A549 (cell line): Measurements from ENCODE around the gene XPO1.

ENCODE experiments used
- HDAC2 ChIP-seq: fragments of 200-600 bp; sonication (generic); IDR thresholded peaks from 2 replicates; pipeline ENCODE4 v1.6.1; 2016
- JUNB ChIP-seq: fragments of >200 bp; sonication (Bioruptor Twin); formaldehyde crosslinking; IDR thresholded peaks from 2 replicates; pipeline ENCODE4 v1.6.1; 2016
- POLR2A ChIP-seq: IDR thresholded peaks from 2 replicates; pipeline ENCODE4 v1.6.1; 2012; ENCODE audit warnings: mild to moderate bottlenecking, low read length
- RNF2 ChIP-seq: fragments of 200-600 bp; sonication (generic); IDR thresholded peaks from 2 replicates; pipeline ENCODE4 v1.6.1; 2016; ENCODE audit warnings: low read depth, mild to moderate bottlenecking, antibody characterized with exemption, moderate library complexity, borderline replicate concordance
- TF ChIP-seq, protein P1 (sequence below): fragments of >200 bp; sonication (Bioruptor Twin); formaldehyde crosslinking; IDR thresholded peaks from 2 replicates; pipeline ENCODE4 v1.6.1; 2016
- TF ChIP-seq, protein P2 (sequence below): fragments of >200 bp; sonication (Bioruptor Twin); formaldehyde crosslinking; IDR thresholded peaks from 3 replicates; pipeline ENCODE4 v1.5.1; 2016
- TF ChIP-seq, protein P3 (sequence below): IDR thresholded peaks from 2 replicates; pipeline ENCODE4 v1.6.1; 2012
- TF ChIP-seq, protein P4 (sequence below): IDR thresholded peaks from 2 replicates; pipeline ENCODE4 v1.6.1; 2012
- TF ChIP-seq, protein P5 (sequence below): fragments of 200-600 bp; sonication (generic); IDR thresholded peaks from 2 replicates; pipeline ENCODE4 v1.6.1; 2016; ENCODE audit warnings: antibody characterized with exemption, mild to moderate bottlenecking, moderate library complexity

DNA sequence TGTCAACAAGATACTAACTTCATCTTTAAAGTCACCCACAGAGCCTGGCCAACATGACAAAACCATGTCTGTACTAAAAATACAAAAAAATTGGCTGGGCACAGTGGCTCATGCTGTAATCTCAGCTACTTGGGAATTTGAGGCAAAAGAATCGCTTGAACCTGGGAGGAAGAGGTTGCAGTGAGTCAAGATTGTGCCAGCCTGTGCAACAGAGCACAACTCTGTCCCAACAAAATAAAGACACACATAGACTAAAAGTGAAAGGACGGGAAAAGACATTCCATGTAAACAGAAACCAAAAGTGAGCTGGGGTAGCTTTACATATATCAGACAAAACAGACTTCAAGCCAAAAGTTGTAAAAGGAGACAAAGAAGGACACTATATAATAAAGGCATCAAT is 102.1 kb downstream of the XPO1 start:
- TF ChIP-seq, protein P1, sequence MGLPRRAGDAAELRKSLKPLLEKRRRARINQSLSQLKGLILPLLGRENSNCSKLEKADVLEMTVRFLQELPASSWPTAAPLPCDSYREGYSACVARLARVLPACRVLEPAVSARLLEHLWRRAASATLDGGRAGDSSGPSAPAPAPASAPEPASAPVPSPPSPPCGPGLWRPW: no peak
- TF ChIP-seq, protein P2, sequence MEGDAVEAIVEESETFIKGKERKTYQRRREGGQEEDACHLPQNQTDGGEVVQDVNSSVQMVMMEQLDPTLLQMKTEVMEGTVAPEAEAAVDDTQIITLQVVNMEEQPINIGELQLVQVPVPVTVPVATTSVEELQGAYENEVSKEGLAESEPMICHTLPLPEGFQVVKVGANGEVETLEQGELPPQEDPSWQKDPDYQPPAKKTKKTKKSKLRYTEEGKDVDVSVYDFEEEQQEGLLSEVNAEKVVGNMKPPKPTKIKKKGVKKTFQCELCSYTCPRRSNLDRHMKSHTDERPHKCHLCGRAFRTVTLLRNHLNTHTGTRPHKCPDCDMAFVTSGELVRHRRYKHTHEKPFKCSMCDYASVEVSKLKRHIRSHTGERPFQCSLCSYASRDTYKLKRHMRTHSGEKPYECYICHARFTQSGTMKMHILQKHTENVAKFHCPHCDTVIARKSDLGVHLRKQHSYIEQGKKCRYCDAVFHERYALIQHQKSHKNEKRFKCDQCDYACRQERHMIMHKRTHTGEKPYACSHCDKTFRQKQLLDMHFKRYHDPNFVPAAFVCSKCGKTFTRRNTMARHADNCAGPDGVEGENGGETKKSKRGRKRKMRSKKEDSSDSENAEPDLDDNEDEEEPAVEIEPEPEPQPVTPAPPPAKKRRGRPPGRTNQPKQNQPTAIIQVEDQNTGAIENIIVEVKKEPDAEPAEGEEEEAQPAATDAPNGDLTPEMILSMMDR: no peak
- TF ChIP-seq HDAC2: no peak
- TF ChIP-seq RNF2: no peak
- no peak for TF ChIP-seq POLR2A
- TF ChIP-seq, protein P3, sequence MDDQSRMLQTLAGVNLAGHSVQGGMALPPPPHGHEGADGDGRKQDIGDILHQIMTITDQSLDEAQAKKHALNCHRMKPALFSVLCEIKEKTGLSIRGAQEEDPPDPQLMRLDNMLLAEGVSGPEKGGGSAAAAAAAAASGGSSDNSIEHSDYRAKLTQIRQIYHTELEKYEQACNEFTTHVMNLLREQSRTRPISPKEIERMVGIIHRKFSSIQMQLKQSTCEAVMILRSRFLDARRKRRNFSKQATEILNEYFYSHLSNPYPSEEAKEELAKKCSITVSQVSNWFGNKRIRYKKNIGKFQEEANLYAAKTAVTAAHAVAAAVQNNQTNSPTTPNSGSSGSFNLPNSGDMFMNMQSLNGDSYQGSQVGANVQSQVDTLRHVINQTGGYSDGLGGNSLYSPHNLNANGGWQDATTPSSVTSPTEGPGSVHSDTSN: no peak
- no peak for TF ChIP-seq JUNB
- TF ChIP-seq, protein P4, sequence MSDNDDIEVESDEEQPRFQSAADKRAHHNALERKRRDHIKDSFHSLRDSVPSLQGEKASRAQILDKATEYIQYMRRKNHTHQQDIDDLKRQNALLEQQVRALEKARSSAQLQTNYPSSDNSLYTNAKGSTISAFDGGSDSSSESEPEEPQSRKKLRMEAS: no peak
- TF ChIP-seq, protein P5, sequence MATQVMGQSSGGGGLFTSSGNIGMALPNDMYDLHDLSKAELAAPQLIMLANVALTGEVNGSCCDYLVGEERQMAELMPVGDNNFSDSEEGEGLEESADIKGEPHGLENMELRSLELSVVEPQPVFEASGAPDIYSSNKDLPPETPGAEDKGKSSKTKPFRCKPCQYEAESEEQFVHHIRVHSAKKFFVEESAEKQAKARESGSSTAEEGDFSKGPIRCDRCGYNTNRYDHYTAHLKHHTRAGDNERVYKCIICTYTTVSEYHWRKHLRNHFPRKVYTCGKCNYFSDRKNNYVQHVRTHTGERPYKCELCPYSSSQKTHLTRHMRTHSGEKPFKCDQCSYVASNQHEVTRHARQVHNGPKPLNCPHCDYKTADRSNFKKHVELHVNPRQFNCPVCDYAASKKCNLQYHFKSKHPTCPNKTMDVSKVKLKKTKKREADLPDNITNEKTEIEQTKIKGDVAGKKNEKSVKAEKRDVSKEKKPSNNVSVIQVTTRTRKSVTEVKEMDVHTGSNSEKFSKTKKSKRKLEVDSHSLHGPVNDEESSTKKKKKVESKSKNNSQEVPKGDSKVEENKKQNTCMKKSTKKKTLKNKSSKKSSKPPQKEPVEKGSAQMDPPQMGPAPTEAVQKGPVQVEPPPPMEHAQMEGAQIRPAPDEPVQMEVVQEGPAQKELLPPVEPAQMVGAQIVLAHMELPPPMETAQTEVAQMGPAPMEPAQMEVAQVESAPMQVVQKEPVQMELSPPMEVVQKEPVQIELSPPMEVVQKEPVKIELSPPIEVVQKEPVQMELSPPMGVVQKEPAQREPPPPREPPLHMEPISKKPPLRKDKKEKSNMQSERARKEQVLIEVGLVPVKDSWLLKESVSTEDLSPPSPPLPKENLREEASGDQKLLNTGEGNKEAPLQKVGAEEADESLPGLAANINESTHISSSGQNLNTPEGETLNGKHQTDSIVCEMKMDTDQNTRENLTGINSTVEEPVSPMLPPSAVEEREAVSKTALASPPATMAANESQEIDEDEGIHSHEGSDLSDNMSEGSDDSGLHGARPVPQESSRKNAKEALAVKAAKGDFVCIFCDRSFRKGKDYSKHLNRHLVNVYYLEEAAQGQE: no peak
